ENCODE measurements around the gene ENOSF1.
"Not testable (repeated sequence)": the region's sequence is repeated elsewhere in the genome, so short reads cannot be mapped to it uniquely, and the experiment has no call there.

Gene ENOSF1, protein sequence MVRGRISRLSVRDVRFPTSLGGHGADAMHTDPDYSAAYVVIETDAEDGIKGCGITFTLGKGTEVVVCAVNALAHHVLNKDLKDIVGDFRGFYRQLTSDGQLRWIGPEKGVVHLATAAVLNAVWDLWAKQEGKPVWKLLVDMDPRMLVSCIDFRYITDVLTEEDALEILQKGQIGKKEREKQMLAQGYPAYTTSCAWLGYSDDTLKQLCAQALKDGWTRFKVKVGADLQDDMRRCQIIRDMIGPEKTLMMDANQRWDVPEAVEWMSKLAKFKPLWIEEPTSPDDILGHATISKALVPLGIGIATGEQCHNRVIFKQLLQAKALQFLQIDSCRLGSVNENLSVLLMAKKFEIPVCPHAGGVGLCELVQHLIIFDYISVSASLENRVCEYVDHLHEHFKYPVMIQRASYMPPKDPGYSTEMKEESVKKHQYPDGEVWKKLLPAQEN

DNA sequence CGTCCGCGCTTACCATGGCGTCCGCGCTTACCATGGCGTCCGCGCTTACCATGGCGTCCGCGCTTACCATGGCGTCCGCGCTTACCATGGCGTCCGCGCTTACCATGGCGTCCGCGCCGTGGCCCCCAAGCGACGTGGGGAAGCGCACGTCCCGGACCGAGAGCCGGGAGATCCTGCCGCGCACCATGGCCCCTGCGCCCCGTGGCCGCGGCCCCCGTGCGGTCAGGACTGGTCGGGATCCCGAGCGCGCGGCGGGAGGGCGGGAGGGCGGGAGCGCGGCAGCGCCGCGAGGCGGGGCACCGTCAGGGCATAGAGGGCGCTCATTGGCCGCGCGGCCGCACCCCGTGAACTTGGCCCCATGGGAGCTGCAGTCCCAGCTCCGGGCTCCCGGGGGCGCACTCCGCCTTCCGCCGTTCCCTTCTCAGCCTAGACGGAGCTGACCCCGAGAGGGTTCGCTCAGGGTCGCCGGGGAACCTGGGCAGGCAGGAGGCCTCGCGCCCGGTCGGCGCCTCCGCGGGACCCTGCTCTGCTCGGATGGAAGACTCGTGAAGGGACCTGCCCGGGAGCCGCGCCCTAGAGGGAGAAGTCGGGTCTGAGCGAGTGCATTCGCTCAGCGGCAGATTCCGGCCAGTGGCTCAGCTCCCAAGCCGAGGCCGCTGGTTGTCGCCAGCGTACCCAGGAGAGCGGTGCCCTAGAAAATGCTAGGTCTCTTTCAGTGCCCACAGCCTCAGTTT, at the start of gene ENOSF1:
TSS of gene ENOSF1 (minus strand) at position 230 of the 734 bp plus-strand sequence. CDS start at position 187, 43 bp downstream.
- in situ Hi-C loops (cut with MboI; ENCODE audit: low sequenced_read_pairs) = no loop called here

DNA sequence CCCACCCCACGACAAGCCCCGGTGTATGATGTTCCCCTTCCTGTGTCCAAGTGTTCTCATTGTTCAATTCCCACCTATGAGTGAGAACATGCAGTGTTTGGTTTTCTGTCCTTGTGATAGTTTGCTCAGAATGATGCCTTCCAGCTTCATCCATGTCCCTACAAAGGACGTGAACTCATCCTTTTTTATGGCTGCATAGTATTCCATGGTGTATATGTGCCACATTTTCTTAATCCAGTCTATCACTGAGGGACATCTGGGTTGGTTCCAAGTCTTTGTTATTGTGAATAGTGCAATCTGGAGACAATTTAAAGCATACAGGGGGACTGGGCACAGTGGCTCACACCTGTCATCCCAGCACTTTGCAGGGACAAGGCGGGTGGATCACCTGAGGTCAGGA, 47.4 kb upstream of the ENOSF1 start:
- in situ Hi-C loops (cut with MboI; ENCODE audit: low sequenced_read_pairs) = not testable (repeated sequence)

DNA sequence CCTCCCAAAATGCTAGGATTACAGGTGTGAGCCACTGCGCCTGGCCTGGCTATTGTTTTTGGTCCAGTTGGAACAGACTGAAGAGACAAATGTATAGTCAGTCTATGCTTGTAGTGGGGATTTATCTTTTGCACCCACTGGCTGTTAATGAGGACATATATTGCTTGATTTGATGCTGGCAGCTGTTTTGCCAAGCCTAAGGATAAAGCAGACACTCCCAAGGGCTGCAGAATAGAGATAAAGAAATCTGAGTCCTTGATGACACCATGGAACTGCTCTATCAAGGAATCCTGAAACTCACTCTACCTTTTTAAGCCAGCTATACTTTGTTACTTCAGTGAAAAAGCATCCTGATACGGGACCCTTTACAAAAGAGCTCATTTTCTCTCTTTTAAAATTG, 43.1 kb upstream of the ENOSF1 start:
- in situ Hi-C loops (cut with MboI; ENCODE audit: low sequenced_read_pairs) = no loop called here

DNA sequence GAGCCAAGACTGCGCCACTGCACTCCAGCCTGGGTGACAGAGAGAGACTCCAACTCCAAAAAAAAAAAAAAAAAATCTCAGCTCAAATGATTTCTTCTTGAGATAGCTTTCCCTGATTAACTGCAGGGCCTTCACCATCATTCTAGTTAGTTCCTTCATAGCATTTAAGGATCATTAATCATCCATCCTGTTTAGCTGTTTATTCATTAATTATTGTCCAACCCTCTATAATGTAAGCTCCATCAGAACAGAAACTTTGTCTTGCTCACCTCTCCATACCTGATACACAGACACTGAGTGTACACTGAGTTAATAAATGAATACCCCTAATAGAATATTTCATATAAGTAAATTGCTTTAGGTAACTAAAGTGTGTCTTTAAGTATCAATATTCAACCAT, 42.2 kb upstream of the ENOSF1 start:
- in situ Hi-C loops (cut with MboI; ENCODE audit: low sequenced_read_pairs) = no loop called here

GRCh38 chr18:750456-750855, 38.0 kb upstream of the ENOSF1 start:
- in situ Hi-C loops (cut with MboI; ENCODE audit: low sequenced_read_pairs) = no loop called here

DNA sequence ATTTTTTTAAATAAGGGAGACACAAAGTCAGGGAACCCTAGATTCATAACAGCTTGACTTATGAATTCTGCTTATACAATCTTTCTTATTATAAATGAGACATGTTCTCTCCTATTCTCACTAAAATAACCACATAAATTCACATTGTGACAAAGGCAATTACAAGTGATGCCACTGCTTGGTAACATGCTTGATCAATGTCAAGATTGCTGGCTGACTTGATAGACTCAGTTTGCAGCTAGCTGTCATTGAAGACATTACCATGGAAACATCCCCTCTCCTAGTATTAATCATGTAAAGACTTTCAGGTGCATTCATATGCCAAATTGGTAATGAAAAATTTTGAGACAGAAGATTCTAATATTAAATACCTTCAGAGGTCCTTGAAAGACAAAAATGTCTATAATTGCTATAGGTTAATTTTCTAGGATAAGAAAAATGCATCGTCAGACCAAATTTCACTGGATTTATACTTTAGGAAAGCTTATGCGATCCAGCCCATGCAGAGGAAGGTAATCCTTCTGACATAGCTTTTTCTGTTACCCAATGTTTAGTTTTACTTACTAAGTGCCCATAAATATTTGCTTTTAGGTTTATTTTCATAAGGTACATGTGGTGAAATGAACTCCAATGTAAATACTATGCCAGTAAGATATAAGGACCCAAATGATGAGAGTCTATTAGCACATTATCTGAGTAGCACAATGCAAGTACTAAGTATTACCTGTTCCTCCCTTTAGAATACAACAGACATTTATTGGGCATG, 32.6 kb upstream of the ENOSF1 start:
- in situ Hi-C loops (cut with MboI; ENCODE audit: low sequenced_read_pairs) = no loop called here

DNA sequence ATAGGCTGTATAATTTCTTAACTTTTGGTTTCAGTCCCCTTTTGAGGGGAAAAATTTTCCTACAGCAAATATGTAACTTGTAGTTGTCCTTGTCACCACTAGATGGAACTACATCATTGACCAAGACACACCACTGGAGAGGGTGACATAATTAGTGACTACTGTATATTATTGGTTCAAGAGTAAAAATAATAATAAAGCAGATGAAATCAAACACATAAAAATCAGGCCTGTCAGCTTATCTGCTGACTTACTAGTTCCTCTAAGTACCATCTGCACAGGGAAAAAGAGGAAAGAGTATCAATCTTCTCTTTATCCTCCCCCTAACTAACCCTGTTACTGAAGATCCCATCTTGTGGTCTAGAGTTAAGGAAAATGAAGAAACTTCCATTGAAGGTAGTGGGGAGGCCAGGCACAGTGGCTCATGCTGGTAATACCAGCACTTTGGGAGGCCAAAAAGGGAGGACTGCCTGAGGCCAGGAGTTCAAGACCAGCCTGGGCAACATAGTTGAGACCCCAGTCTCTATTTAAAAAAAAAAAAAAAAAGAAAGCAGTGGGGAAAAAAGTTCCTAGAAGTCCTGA, 29.6 kb upstream of the ENOSF1 start:
- in situ Hi-C loops (cut with MboI; ENCODE audit: low sequenced_read_pairs) = no loop called here

DNA sequence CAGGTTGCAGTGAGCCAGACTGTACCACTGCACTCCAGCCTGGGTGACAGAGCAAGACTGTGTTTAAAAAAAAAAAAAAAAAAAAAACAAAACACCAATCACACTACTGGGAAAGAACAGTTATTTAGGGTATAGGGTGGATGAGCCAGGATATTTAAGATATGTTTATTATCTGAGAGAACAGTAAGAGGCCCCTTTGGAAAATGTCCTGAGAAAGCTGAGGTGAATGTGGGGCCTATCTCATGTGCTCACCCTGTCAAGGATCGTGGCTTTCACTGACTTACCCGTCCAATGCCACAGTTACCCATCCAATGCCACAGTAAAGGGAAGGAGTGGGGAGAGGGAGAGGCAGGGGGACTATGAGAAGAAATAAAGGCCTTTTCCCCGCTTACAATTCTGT, 19.9 kb upstream of the ENOSF1 start:
- in situ Hi-C loops (cut with MboI; ENCODE audit: low sequenced_read_pairs) = no loop called here

DNA sequence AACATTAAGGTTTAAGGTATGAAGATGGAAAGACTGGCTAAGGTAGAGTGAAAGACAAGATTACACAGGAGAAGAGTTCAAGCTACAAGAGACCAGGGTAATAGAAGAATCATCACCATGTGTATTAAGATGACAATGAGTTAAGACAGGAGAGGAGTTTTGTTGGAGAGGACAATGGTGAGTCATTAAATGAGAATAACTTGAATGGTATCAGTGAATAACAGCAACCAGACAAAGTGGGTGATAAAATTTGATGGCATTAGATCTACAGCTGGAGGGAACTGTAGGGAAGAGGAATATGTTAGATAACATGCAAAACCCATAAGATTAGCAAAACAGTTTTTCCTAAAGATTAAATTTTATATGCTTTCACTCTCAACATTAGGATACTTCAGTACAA, 18.8 kb upstream of the ENOSF1 start:
- in situ Hi-C loops (cut with MboI; ENCODE audit: low sequenced_read_pairs) = no loop called here

- in situ Hi-C loops (cut with MboI; ENCODE audit: low sequenced_read_pairs) = no loop called here
Observed at GRCh38 chr18:730692-731091, 18.3 kb upstream of the ENOSF1 start.

DNA sequence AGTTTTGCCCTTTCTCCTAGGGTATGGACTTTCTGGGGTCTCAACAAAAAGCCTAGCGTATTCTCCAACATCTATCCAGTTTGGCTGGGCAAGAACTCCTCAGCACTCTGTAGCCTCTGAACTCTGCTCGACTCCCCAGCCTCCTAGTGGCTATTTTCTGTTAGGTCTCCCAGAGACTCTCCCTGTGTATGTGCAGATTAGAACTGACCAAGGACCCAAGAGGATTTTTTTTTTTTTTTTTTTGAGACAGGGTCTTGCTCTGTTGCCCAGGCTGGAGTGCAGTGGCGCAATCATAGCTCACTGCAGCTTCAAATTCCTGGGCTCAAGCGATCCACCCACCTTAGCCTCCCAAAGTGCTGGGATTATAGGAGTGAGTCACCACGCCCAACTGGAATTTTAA, 17.7 kb upstream of the ENOSF1 start:
- in situ Hi-C loops (cut with MboI; ENCODE audit: low sequenced_read_pairs) = not testable (repeated sequence)

- in situ Hi-C loops (cut with MboI; ENCODE audit: low sequenced_read_pairs) = no loop called here
Observed at GRCh38 chr18:725646-726045, 13.2 kb upstream of the ENOSF1 start.

DNA sequence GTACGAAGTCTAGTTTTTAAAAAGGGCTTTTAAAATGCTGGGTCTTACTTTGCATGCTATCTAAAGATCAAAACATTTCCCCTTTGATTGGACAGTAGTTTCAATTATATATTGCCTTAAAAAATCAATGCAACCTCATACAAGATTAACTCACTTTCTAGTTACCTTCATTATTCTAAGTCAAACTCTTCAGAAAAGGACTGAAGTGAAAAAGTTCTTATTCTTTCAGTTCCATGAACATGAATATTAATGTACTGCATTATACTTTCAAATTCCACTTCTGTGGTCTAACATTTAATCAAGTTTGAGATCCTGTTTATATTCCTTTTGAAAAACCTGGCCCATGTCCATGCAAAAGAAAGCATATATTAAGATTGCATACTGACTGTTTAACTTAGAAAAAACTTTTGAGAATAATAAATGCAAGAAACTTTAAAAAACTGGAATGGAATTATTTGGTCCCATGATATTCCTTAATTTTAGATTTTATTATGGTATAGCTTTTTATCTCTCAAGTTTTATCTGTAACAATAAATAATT, 11.2 kb upstream of the ENOSF1 start:
- in situ Hi-C loops (cut with MboI; ENCODE audit: low sequenced_read_pairs) = no loop called here

GRCh38 chr18:717003-717402, 4.6 kb upstream of the ENOSF1 start:
- in situ Hi-C loops (cut with MboI; ENCODE audit: low sequenced_read_pairs) = no loop called here

DNA sequence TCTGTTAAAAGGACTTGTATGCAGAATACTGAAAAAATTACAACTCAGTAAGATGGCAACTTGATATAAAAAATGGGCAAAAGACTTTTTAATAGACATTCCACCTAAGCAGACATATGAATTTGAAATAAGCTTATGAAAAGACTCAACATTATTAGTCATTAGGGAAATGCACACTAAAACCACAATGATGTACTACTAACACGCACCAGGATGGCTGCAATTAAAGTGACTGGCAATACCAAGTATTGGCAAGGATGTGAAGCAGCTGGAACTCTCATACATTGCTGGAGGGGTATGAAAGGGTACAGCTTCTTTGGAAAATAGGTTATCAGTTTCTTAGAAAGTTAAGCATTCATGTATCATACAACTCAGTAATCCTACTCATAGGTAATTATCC, 3.2 kb upstream of the ENOSF1 start:
- in situ Hi-C loops (cut with MboI; ENCODE audit: low sequenced_read_pairs) = no loop called here

- in situ Hi-C loops (cut with MboI; ENCODE audit: low sequenced_read_pairs) = no loop called here
Observed at GRCh38 chr18:713135-713490, 683 bp upstream of the ENOSF1 start.

DNA sequence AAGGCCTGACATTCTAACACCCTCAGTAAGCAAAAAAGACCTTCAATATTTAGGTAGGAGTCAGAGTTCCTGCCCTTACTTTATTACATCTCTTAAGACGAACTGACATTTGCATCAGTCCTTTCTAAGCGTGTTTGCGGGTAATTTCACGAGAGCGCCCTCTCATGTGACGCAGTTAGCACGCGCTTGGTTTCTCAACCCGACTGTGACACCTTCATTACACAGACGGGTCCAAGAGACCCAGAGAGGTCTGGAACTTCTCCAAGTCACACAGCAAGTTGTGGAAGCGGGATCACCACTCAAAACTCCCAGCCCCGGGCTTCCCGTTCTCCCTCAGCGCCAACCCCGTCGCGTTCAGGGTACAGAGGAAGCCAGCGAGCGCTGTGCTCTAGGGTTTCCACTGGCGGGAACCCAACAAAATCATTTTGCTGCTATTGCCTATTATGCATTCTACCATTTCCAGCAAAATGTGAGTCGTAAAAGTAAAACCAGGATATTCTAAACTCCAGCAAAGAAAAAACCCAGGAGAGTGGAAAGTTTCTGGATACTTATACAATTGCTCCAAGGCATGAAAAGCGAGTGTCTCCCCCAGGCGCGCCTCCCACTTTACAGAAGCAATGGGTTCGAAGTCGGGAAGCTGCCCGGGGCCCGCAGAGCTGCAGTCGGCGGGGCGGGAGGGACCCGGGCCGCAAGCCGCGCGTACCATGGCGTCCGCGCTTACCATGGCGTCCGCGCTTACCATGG, 601 bp downstream of the ENOSF1 start:
- in situ Hi-C loops (cut with MboI; ENCODE audit: low sequenced_read_pairs) = no loop called here

- in situ Hi-C loops (cut with MboI; ENCODE audit: low sequenced_read_pairs) = no loop called here
Observed at GRCh38 chr18:711310-711656, 1.1 kb downstream of the ENOSF1 start.

- in situ Hi-C loops (cut with MboI; ENCODE audit: low sequenced_read_pairs) = no loop called here
Observed at GRCh38 chr18:710418-711300, 1.8 kb downstream of the ENOSF1 start.

Measured in hTERT RPE-1 (cell line).